Endothelial cell of coronary artery (primary cell): Measurements from ENCODE around the gene MAMDC2. TPM values are rescaled to one million over a fixed set of nuclear protein-coding genes. Genes with fewer than 3 reads are reported as not detected.

Experiments used
- total RNA-seq: library from RNA; depleted of rRNA; stranded (reverse); fragments of >200 nt; gene quantifications from 2 replicates; pipeline ENCODE4 v1.2.3, GENCODE V29; 2014

MAMDC2 gene
- total RNA-seq = 3.0 and 10.2 TPM in 2 replicates

GRCh38 chr9:70043689-70044489 is at the start of gene MAMDC2:
TSS of gene MAMDC2 (plus strand) at chr9:70043848. CDS start at chr9:70044198, 350 bp downstream.

GRCh38 chr9:70258692-70259511 is 215.3 kb downstream of the MAMDC2 start, which contains the start of gene SMC5:
TSS of gene SMC5 (plus strand) at chr9:70258978. CDS start at chr9:70259079, 101 bp downstream.

Other genes with a start within 250 kb of the MAMDC2 start
- gene CFAP95, start 223.0 kb upstream of the MAMDC2 start, total RNA-seq = not detected in 2 replicates
- 20.9 and 28.1 TPM in 2 replicates for gene SMC5, start 215.1 kb downstream of the MAMDC2 start, total RNA-seq